ENCODE data around the gene DAGLB.
"Not testable (repeated sequence)": the region's sequence is repeated elsewhere in the genome, so short reads cannot be mapped to it uniquely, and the experiment has no call there.

Gene DAGLB

DNA sequence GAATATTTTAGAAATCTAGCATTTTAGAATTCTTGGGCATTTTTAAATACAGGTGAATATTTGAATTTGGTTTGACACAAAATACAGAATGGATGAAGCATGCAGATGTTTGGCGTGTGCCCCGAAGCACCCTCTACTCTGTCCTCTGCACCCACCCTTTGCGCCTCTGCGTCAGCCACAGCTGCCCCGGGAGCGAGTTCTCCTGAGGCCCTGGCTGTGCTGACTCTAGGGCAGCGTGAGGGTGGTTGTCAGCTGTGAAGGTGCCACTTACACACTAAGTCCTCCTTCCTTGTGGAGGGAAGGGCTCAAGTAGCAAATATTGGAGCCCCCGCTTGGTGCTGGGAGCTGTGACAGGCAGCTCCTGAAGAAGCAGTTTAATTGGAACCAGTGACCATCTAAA is 48.4 kb downstream of the DAGLB start:
- DNase-seq (ENCODE audit: low read depth, low spot score), result no peak

DNA sequence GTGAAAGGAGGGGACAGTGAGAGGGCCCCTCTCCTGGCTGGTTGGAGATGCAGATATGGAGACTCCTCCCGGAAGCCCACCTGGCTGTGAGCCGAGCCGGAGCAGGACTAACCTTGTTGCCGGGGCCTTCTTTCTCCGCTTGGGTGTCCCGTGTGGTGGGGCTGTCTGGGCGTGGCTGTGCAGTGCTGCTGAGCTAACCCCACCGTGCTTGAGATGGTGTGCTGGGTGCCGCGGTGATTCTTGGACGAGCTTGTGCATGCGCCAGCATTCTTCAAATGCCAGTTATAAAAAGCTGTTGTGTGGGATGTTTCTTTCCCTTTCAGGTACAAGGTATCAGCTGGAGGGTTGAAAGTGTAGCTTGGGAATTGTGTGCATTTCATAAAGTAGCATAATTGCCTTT is 48.8 kb downstream of the DAGLB start:
- no peak for DNase-seq (ENCODE audit: low read depth, low spot score)

DNA sequence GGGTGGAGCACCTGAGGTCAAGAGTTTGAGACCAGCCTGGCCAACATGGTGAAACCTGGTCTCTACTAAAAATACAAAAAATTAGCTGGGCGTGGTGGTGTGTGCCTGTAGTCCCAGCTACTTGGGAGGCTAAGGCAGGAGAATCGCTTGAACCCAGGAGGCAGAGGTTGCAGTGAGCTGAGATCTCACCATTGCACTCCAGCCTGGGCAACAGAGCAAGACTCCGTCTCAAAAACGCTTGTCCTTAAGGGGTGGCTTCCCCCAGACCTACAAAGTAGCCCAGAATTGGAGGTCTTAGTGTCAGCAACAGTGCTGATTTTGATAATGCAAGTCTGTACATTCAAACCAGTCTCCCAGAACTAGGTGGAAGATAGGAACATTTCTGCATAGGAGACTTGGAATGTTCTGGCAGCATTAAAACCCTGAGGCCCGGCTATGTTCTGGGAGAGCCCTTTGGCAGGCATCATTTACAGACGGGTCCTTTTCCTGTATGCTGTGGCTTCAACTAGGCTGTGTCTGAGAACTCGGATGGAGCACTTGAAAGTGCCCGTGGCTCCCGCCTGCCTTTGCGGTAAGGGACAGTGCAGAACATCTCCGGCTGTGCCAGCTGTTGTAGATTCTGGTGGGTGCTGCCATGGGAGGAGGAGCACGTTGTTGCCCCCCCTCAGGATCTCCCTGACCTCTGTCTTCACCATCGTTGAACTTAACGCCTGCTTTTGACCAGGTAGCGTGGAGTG is 49.8 kb downstream of the DAGLB start:
- DNase-seq (ENCODE audit: low read depth, low spot score), result not testable (repeated sequence)

DNA sequence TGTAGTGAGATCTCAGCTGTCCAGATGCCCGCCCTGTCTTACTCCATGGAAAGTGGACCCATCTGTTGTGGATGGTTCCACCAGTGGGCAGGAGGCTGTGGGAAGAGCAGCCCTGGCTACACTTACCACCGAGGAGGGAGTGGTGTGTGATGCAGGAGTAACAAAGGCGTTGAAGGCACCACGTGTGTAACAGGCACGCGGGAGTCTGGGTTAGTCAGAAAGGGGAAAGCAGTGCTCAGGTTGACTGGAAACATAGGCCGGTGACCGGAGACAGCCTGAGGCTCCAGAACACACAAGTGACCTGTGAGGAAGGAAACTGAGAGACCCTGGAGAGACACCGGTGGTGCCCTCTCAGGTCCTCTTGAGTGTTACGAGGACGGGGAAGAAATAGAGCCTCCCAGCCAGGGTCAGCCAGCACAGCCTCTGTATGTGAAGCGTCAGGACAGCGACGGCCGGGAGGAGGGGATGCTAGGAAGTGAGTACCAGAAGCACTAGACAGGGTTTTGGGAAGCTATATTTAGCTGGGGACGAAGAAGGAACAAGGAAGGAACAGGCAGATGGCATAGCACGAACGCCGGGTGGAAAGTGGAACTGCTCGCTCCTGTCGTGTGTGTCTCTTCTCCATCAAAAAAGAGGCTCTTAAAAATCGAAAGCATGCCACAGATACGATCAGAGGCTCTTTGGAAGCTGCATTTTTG is 51.7 kb downstream of the DAGLB start:
- no peak for DNase-seq (ENCODE audit: low read depth, low spot score)

DNA sequence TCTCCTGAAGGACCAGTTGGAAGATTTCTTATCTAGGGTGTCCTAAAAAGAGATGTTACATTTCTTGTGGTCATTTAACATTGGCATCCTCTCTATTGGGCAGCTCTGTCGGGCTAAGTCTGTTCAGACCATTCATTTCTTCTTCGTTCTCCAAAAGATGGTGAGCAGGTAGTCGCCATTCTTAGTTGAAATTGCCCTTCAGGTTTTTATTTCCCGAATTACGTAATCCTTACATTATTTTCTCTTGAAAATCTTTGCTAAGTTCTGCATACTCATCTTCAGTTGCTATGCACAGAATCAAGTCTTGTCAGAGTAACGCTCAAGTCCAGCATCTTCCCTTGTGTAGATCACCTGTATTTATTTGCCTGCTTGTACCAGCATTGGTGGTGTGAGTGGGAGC is 53.6 kb downstream of the DAGLB start:
- DNase-seq (ENCODE audit: low read depth, low spot score), result no peak

DNA sequence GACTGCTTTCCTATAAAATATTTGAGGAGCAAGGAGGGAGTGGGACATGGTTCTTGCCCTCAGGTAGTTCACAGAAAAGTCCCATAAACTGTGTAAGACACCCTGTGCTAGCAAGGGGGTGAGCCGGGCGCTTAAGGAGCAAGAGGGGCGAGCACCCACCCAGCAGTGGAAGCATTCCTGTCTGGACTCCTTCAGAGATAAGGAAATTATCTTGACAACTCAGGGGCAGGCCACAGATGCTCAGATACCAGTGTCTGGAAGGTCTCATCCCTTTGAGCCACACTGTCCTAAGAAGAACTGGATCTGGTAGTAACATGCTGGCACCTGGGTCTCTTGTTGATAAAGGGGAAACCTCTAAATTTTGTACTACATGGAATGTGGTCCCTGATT is 54.1 kb downstream of the DAGLB start:
- no peak for DNase-seq (ENCODE audit: low read depth, low spot score)

DNA sequence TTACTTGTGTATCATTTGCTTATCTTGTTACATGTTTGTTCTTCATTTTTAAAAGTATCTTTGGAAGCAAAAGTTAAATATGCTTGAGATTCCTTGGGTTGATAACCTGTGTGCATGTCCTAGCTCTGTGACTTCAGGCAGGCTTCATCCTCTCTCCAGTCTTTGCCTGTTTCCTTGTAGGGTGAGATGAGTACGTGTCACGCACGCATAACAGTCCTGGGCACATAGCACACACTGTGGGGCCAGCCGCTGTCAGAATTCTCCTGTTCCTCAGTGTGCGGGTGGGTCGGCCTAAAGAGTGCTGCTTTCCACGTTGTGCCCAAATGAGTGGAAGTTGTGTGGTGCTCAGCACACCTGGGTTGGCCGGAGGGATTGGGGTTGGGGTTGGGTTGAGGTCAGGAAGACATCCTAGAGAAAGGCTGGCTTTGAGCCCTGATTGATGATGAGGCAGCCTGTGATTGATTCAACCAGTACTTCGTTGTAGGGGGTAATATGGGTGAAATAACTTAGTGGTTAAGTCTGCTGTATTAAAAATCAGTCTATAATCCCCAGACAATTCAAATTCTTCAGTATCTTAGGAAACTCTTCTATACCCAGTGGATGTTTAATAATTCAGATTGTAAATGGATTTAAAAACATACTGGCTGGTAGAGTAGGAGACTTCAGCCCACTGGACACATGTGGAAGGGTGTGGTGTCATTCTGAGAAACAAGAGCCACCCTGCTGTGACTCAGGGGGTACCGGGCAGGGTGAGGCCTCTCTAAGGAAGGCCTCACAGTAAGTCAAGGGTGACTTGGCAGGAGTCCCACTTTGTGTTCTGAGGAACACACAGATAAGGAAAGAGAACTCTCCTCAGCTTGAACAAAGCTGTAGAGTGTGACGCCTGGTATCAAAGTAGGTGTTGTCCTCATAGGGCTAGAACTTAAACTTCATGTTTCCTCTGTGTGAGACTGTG is 54.8 kb downstream of the DAGLB start:
- DNase-seq (ENCODE audit: low read depth, low spot score), result peak; percentile 25

DNA sequence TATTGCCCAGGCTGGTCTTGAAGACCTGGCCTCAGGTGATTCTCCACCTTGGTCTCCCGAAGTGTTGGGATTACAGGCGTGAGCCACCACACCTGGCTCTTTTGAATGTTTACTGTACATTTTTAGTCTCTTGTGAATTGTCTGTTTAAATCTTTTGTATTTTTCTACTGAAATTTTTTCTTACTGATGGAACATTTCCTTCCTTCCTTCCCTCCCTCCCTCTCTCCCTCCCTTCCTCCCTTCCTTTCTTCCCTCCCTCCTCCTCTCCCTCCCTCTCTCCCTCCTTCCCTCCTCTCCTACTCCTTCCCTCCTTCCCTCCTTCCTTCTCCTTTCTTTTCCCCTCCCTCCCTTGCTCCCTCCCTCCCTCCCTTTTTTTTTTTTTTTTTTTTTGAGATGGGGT is 58.0 kb downstream of the DAGLB start:
- no peak for DNase-seq (ENCODE audit: low read depth, low spot score)

DNA sequence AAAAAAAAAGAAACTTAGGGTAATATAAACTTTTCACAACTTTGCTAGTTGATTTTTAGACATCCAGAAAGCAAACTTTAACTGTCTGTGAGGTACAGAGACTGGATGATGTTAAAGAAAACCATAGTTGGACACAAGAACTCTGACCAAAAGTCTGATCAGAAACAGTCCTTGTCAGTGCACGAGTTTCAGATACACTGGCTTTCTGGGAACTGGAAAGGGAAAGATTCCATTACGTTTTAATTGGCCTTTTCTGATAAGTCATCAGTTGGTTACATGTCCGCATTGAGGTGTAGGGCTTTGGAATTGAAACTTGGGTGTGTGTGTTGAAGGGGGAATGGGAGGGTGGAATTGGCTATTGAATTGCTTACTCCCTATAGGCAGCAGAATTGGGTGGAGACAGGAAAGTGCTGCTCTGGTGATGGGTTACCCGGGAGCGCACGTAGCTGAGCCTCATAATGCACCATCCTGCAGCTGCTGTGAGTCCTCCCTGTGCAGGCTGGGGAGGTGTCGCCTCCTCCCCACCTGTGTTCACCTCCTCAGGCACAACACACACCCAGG is 59.9 kb downstream of the DAGLB start:
- no peak for DNase-seq (ENCODE audit: low read depth, low spot score)

DNA sequence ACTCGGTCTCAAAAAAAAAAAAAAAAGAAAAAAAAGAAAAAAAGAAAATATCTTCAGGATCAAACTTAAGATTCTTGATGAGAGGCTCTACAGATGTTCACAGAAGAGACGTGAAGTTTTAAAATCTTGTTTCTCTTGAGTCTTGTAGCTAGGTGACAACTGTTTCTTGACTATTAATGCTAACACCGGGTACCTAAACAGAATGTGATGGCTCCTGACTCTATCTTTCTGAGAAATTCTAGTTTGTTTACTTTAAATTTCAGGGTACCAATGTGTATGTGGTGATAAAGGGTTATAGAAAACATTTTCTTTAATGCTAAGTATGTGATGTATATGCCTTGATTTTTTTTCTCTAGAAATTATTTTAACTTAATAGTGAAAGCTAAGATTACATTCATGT is 61.0 kb downstream of the DAGLB start:
- no peak for DNase-seq (ENCODE audit: low read depth, low spot score)

DNA sequence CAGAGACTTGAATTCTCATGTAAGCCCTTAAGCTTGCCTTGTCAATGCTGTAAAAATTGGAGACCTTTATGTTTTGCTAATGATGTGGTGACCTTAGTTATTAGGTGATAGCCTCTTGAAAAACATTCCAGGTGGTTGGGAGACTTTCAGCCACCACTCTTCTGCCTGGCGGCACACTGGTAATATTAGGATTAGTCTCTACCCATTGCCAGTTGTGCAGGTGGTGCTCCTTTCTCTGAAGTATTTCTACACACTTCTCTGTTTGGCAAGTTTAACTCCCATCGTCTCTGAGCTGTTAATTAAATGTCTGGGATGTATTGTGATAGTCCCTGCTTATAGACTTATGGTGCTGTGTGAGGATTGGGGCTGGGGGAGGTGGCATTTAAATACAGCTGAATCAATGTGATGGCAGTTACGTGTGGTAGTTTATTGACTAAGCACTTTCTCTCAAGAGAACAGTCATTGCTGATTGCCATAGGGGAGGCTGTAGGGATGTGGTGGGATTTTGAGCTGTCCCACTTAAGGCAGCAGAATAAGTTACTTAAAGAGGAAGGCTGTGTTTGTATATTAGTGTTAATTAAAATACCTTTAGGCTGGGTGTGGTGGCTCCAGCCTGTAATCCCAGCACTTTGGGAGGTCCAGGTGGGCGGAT is 61.7 kb downstream of the DAGLB start:
- DNase-seq (ENCODE audit: low read depth, low spot score), result no peak

DNA sequence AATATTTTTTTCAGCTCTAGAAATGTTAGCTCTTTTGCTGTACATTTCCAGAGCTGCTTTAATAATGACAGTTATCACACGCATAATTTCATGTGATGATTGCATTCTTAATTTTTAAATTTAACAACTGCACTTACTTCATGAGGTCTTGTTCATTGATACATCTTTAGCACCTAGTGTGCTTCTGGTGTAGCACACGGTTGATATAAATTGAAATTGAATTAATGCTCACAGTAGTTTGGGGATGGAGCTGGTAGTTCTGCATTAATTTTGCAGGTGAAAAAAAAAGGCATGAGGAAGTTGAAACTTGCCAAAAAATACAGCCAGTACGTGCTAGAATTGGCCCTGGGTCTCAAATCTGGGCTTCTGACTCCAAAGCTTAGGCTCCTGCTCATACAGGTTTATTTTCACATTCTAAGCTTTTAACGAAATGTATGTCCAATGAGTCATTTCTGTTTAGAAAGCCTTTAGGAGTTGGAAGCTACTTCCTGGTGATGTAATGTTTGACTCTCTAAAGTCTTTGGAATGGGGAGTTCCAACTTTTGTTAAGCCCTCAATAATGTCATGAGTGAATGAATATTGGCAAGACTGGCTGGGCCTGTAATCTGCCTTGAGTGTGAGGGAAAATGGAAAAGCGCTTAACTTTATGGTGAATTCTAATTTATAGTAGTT is 62.5 kb downstream of the DAGLB start:
- DNase-seq (ENCODE audit: low read depth, low spot score), result peak; percentile 31

DNA sequence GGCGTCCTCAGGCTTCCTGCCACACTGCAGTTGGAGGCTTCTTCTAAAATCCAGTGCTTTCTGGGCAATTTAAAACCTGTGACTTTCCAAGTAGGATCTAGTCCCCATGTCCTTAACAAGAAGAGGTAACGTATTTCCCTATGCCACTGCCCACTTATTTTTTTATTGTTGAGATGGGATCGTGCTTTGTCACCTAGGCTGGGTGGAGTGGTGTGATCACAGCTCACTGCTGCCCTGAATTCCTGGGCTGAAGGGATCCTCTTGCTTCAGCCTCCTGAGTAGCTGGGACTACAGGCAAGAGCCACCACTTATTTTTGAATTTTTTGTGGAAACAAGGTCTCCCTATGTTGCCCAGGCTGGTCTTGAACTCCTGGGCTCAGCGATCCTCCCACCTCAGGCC is 63.4 kb downstream of the DAGLB start:
- DNase-seq (ENCODE audit: low read depth, low spot score), result no peak

DNA sequence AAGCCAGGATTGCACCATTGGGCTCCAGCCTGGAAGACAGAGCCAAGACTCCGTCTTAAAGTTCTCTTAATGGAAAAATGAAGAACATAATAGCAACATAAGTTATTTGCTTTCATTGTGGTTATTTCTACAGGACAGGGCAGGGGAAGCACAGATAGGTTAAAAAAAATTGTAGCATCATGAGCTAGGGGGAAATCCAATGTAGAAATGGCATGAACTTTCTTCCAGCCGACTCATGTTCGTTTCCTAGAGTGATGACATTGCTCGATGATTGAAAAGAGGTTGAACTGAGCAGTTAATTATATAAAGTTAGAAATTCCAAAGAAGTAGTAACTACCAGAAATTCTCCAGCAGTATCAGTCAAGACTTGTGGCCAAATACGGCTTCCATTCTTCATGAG is 64.9 kb downstream of the DAGLB start:
- no peak for DNase-seq (ENCODE audit: low read depth, low spot score)

DNA sequence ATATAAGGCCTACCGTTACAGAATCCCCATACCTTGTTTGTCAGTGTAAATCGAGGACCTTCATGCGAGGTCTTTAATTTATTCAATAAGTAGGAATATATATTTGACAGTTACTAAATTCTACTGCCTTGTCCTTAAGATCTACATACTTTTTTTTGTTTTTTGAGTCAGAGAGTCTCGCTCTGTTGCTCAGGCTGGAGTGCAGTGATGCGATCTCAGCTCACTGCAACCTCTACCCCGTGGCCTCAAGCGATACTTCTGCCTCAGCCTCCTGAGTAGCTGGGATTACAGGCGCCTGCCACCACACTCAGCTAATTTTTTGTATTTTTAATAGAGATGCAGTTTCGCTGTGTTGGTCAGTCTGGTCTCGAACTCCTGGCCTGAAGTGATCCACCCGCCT is 65.9 kb downstream of the DAGLB start:
- not testable (repeated sequence) for DNase-seq (ENCODE audit: low read depth, low spot score)

DNA sequence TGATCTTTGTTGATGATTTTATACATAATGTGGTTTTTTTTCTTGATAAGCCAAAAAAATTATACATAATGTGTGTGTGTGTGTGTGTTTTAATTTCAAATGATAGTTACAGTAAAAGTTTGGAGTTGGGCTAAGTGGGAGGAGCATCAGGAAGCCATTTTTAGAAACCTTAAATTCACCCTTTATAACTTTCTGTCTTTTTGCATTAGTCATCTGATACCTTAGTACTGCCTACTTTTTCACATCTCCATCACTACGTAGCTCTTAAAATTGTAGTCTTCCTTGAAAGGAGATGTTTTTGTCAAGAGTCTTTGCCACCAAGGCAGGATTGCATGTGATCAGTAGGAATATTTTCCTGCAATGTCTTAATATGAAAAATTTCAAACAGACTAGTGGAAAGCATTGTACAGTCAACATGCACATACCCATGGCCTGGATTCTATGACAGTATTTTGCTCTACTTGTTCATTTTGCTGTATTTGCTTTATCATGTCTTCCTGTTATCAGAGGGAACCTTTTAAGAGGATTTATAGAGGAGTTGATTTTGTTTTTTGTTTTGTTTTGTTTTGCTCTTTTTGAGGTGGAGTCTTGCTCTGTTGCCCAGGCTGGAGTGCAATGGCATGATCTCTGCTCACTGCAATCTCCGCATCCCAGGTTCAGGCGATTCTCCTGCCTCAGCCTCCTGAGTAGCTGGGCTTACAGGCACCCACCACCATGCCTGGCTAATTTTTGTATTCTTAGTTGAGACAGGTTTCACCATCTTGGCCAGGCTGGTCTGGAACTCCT is 67.3 kb downstream of the DAGLB start:
- DNase-seq (ENCODE audit: low read depth, low spot score), result no peak

DNA sequence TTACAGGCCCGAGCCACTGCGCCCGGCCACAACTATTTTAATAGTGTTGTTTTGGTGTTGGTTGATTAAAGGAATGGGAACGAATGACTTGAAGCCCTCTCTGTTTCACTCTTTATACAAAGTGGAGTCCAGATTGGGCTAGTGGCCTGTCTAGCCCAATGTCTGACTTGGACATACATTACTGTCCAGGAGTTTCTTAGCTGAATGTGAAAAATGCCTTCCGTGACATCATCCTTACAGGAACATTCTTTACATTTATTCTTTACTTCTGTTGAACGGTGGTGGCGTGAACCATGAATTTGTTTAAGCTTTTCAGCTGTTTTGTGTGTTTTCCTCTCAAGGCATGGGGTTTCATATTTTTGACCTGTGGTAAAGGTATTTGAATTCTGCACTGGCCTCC is 67.9 kb downstream of the DAGLB start:
- no peak for DNase-seq (ENCODE audit: low read depth, low spot score)

DNA sequence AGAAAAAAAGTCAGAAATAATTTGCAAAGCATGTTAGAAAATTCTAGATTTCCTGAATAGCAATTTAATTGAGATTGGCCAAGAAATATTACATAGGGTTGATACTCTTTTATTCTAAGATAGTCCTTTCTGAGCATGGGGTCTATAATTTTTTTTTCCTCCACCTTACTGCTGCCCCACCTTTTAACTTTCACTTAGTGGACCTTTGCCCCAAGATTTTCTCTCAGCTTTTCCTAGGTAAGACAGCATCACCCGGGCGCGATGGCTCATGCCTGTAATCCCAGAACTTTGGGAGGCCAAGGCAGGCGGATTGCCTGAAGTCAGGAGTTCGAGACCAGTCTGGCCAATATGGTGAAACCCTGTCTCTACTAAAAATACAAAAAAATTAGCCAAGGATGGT is 69.2 kb downstream of the DAGLB start:
- DNase-seq (ENCODE audit: low read depth, low spot score), result not testable (repeated sequence)

DNA sequence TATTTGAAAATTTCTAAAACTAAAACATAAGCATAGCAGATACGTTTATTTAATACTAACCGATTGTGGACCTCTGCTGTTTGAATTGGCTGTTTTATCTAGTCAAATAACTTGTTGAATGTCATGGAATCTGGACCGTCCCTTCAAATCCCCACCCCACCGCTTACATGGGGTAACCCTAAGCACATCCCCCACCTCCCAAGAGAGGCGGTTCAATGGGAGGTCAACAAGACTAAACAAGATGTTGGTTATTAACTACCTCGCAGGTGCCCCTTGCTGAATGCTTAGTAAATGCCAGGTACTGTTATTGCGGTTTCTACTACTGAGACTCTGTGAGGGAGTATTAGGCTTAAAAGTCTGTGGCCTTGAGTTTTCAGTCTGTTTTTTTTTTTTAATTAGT is 70.9 kb downstream of the DAGLB start:
- no peak for DNase-seq (ENCODE audit: low read depth, low spot score)
